Stimulated activated CD4-positive, alpha-beta T cell treated with anti-CD3 and anti-CD28 coated beads, Interleukin-2, amount 100 ng/mL, for 24 hours (primary cell): ENCODE measurements around the gene CCDC61.

Source experiments
- DNase-seq, 2 donors: peaks; one replicate each; pipeline ENCODE4 v3.0.0-alpha.2; 2020

The CCDC61 gene

DNA sequence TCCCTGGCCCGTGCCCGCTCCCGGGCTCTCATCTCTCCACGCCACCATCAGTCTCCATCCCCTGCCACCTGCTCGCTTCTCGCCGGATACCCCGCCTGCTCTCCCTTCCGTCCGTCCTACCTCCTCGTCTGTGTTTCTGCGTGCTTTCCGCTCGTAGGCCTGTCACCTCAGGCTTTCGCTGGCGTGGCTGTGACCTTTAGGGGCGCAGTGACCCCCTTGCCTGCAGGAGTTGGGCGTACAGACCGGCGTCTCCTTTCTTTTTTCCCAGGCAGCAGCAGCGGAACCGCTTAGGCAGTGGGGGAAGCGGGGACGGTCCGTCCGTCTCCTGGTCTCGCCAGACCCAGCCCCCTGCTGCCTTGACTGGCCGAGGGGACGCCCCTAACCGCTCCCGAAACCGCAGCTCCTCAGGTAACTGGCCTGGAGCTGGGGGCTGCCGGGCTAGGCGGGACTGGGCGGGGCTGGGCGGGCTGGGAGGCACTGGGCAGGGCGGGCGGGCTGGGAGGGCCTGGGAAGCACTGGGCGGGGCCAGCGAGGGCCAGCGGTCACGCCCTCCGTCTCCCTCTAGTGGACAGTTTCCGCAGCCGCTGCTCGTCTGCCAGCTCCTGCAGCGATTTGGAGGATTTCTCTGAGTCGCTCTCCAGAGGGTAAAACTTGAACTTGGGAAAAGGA lies 21.3 kb downstream of the CCDC61 start:
- DNase-seq: peak; percentile 84 to 86

DNA sequence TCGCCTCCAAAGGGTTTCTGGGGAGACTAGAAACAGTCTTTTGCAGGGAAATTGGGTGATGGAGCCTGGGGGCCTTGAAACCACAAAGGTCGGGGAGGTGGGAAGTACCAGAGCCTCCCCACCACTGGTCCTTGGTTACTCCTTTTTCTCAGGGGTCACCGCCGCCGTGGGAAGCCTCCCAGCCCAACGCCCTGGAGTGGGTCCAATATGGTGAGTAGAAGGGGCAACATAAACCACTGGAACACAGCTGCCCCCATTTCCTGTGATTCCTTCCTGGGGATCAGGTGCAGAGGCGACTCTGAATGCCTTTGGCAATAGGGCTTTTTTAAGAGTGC lies 21.8 kb downstream of the CCDC61 start:
- no peak for DNase-seq

DNA sequence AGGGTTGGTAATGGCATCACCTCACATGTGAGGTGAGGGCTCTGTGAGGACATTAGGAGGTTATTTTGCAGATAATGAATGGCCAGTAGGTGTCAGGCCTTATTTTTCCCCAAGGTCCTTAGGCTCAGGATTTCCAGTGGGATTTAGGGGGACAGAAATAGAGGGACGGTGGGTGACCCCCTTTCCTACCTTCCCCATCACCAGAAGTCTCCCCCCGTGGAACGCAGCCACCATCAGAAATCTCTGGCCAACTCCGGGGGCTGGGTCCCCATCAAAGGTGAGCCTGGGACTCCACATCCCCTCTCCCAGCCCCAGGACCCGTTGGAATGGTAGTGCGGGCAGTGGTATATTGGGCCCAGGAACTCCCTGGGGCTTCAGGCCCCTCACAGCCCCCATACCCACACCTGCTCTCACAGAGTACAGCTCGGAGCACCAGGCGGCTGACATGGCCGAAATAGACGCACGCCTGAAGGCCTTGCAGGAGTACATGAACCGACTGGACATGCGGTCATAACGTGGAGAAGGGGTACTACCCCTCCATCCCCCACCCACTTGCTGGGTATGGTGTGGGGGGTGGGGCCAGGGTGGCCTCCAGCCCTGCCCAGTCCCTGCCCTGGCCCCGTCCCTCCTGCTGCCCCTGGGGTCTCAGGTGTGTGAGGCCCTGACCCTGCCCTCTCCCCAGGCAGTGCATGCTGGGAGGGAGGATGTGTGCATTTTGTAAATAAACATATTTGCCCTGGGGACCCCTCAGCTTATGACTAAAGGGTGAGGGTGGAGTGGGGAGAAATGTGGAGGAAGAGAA lies 22.8 kb downstream of the CCDC61 start:
- DNase-seq: no peak

DNA sequence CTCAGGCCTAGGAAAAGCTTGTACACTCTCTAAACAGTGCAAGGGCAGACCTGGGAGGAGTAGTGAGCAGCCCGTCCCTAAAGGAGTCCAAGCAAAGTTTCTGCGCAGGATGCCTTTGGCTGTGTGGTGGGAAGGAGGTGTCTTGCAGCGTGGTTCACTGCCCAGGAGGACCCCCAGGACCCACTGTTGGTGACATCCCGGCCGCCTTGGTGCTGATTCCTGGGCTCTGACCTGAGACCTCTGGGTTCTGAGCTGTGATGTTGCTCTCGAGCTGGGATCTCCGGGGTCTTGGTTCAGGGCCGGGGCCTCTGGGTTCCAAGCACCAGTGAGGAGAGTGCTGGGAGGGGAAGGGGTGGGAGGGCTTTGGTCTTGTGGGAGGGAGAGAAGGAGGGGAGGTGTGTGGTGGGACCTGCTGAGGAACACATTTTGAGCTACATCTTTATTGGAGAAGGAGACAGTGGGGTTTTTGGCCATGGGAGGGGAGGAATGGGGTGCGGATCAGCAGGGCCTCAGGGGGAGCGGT lies 23.5 kb downstream of the CCDC61 start:
- DNase-seq: no peak

DNA sequence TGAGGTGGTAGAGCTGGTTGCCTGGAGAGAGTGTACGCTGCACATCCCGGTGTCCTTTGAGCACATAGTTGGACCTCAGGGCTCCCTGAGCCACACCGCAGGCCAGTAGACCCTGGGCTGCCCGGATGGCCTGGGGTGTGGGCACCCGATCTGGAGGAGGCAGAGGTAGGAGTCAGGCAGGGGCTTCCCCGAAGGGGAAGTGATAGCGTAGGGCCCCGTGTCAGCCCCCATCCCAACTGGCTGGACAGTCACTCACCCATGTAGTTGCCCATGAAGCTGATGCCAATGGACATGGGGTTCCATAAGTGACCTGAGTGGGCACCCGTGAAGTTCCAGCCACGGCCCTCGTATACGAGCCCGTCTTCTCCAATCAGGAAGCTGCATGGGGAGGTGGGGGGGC lies 24.0 kb downstream of the CCDC61 start:
- no peak for DNase-seq

DNA sequence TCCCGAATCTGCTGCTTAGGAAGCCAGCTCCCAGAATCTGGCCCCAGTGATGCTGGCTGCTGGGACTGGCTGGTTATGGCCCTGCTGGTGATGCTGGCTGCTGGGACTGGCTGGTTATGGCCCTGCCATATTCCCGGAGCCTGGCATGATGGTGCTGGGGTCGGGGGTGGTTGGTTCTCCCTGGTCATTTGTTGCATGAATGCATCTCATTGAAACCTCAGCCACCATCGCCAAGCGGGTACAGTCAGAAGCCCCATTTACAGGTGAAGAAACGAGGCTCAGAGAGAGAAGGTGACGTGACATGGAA lies 25.5 kb downstream of the CCDC61 start:
- no peak for DNase-seq

DNA sequence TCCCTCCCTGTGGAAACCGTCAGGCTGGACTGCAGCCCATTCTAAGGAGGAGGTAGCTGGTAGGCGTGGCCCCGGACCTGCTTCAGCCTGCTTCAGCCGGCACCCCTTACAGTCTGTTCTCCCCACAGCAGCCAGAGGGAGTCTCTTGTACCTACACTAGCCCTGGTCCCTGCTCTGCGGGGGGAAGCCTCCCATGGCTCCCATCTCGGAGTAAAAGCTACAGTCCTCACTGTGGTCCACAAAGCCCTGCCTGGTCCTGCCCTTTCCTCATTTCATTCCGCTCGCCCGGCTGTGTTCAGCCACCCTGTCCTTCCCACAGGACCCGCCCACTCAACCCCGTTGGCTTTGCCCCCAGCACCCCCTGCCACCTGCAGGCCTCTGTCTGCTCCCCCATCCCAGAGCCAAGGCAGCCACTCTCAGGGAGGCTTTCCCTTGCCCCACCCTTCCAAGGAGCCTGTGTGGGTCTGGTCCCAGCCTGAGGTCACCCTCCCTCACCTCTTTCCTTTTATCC lies 26.3 kb downstream of the CCDC61 start:
- no peak for DNase-seq

DNA sequence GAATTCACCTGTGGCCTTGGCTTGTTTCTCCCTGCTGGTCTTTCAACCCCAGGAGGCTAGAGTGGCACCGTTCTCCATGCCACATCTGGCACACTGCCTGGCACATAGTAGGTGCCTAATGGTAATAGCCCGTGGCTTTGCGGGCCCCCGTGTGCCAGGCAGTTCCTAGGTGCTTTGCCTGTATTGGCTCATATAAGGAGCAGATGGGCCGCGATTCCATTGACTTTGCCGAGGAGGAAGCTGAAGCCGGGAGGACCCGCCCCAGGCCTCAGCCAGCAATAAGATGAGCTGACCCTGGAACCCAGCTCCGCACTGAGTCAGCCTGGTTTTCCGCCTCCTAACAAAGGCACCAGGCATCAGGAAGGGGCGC lies 26.8 kb downstream of the CCDC61 start:
- DNase-seq: no peak

DNA sequence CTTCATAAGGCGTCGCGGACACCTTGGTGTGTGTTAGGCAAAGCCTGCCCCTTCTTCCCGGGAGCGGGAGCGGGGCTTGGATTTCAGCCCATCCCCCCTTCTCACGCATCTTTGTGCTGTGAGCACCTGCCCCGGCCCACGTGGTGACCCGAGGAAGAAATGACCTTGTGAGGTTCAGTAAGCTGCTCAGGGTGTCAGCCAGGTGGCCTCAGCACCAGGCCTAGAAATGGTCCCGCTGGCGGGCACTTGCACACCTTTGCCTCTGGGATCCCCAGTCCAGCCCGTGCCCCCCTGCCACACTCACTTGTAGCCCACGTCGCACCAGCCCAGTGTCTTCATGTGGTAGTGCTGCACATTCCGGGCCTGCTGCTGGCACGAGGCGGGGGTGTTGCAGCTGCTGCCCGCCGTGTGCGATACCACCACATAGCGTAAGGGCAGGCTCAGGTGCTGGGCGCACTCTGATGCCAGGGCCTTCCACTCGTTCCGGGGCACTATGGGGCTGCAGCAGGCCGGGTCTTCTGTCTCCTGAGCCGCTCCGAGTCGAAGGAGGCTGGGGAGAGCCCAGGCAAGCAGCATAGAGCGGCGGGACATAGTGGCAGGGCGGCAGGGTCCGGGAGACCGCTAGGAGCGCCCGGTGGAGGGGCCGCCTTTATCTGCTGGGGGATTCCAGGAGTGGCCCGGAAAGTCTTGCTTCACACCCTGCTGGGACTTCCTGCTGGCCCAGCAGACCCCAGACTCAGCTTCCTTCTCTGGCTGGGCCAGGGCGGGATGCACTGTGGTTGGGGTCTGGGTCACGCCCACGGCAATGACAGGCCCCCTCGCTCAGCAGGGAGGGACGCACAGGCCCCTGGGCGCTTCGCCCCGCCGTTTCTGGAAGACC lies 27.4 kb downstream of the CCDC61 start, which contains the start of gene PGLYRP1:
TSS of gene PGLYRP1 (minus strand) at position 623 of the 880 bp plus-strand sequence. CDS start at position 591, 32 bp downstream.
- no peak for DNase-seq

DNA sequence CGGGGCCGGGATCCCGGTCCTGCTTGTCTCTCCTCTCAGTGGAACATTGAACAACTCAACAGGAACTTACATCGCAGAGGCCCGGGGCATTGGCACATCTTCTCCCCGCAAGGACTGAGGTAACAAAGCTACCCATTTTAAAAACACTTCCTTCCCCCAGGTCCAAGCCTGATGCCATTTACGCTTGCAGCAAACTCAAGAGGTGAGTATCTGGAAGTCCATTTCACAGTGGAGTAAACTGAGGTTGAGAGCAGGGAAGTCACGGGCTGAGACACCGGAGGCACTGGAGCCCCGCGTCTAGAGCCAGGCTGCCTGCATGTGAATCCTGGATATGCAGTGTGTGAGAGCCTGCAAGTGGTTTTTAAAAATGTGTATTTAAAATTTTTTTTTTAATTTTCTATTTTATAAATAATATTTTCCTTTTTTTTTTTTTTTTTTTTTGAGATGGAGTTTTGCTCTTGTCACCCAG lies 28.1 kb downstream of the CCDC61 start:
- DNase-seq: no peak

DNA sequence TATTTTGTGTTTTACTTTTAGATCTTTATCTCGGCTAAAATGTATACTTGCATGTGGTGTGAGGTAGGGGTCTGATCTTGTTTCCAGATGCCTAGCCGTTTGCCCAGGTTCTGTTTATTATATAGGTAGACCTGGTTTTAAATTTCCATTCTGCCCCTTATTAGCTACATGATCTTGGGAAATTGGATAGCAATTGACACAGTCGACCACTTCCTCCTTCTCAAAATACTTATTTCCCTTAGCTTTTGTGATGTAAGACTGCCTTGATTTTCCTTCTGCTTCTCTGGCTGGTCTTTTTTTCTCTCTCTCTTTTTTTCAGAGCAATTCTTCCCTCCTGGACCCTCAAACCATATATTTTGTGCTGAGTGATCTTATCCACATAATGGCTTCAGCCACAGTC lies 30.6 kb downstream of the CCDC61 start:
- DNase-seq: no peak

DNA sequence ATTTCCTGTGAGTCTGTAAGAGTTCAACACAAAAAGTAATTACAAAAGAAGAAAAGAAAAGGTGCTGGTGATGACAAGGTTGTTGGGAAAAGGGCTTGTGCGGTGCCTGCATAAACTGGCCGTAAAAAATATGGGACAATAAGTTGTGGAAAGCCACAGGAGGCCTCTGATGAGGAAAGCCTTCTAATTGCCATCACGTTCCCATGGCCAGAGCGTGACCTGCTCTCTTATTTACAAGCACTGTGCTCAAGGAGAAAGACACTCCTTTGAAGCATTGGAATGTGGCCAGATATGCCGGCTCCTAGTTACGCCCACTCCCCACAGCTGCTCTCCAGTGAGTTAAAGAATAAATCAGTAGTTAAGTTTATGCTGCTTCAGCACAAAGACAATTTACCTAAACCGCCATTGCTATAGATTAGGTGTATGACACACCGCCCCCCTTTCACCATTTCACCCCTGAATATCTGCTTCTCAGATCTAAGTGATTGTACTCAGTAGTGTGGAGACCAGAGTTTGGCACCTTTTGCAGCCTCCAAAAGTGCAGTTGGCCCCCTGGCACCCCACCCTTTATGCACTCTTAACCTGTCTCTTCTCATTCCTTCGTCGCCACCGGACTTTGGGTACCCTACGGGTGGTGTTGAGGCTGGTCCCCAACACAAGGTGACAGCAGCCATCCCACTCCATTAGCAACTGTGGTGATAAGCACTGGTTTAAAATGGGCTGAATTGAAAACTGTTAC lies 35.7 kb downstream of the CCDC61 start:
- no peak for DNase-seq

DNA sequence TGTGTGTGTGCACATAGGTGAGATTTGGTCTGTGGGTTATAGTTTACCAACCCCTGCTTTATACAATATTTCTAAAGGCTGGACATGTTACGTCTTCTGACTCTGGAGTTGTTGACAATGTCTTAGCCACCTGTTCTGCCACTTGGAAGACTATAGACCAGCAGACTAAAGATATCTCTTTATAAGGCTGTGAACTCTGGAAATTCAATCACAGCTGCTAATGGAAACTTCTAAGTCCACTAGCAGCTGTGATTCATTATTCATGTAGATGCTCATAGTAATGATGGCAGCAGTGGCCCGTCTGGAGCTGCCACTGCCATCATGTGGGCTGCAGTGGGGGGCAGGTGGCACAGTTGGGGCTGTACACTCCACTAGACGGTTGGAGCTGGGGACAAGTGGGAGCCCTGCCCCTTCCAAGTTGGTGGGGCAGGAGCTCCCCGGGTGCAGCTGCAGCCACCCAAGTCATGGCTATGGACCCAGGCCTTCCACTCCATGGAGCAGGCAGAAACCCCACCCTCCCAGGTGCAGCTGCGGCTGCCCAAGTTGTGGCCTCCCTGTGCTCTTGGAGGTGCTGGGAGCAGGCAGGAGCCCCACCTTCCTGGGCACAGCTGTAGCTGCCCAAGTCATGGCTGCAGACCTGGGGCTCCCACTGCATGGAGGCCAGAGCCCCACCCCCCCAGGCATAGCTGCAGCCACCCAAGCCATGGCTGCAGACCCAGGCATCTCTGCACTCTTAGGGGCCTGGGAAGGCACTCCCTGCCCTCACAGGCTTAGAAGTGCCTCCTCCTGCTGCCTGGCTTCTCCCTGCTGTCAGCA lies 36.7 kb downstream of the CCDC61 start:
- DNase-seq: no peak

DNA sequence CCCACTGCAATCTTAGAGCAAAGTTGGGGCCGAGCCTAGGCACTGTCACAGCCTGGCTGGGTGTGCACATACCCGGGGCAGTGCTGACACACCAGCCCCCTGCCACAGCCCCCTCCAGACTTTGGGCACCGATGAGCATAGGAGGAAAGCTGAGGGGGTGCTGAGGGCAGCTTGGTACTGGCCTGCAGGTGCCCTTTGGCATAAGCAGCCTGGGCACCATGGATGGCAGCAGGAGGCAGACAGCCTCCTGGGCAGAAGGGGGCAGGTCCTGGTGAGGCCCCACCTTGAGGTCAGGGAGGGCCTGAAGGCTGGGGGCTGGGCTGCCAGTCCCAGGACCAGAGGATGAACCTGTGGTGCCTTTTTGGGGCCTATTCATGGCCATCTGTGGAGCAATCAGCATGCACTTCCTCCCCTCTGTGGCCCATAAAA lies 37.3 kb downstream of the CCDC61 start:
- no peak for DNase-seq

DNA sequence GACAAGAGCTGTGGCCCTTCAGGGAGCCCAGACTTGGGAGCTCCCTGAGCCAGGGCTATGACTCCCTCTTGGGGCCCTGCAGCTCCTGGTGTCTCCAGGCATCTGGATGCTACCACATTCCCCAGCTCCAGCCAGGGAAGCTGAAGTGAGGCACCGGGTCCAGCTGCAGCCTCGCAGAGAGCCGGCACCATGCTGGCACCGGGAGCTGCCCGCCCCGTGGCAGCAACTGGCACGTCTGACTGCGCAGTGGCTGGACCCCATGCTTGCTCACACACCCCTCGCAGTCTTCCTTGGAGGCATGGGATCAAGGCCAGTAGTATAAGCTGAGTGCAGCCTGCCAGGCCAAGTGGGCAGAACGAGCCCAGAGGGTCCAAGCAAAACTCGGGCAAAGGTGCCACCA lies 38.1 kb downstream of the CCDC61 start:
- DNase-seq: no peak

DNA sequence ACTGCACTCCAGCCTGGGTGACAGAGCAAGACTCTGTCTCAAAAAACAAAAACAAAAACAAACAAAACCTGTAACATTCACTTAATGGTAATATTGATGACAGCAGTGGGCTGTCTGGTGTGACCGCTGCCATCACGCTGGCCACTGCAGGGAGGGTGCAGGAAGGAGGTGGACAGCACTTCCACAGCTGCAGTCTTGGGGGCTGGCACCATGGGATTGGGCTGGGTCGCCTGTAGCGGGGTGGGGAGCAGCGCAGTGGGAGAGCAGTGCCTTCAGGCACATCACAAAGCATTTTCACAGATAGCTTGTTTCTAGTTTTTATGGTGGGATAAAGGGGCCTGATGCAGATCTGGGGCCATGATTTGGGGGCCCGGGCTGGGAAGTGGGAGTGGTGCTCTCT lies 40.3 kb downstream of the CCDC61 start:
- DNase-seq: no peak

DNA sequence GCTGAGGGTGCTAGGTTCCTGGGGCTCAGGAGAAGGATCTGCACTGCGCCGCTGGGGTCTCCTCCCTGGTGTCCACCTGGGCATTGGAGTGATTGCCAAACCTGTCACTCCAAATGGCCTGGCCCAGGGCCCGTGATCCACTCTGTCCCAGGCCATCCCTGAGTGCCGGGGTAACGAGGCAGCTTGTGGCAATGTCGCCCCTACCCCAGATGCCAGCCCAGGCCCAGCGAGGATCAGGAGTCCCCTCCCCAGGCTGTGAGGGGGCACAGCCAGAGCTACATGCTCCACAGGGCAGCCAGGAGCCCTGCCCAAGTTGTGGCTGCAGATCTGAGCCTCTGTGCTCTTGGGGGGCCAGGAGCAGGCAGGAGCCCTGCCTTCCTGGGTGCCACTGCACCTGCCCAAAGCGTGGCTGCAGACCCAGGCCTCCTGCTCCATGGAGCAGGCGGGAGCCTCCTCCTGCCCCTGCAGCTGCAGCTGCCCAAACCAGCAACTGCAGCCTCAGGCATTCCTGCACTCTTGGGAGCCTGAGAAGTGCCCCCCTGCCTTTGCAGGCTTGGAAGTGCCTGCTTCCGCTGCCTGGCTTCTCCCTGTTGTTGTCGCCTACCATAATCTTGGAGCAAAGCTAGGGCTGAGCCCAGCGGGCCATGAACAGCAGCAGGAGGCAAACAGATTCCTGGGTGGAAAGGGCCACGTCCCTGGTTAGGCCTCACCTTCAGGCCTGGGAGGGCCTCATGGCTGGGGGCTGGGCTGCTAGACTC lies 40.9 kb downstream of the CCDC61 start:
- DNase-seq: no peak

DNA sequence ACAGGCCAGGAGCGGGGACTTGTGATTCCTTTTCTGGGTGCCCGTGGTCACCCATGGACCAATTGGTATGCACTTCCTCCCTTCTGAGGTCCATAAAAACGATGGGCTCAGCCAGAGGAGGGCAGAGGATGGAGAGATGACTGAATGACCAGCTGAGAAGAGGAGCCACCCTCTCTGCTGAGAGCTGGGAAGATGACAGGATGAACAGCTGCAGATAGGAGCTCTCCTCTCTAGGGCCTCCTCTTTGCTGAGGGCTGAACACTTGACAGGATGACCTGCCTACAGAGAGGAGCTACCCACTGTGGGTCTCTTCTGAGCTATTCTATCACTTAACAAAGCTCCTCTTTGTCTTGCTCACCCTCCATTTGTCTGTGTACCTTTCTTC lies 41.5 kb downstream of the CCDC61 start:
- no peak for DNase-seq

DNA sequence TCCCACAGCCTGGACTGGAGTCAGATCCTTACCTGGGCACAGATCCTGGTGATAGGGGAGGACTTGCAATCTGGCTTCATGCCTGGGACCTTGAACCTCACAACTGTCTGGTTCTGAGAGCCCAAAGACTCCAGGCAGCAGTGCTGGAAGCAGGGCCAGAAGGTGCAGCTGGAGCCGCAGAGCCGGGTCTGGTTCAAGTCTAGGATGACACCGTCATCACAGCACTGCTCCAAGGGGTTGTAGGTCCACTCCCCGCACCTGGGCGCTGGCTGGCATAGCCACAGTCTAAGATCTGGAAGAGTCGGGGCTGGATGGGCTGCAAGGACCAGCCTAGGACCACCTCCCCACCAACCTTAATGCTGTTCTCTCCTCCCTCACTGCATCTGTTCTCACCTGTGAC lies 44.9 kb downstream of the CCDC61 start:
- no peak for DNase-seq

DNA sequence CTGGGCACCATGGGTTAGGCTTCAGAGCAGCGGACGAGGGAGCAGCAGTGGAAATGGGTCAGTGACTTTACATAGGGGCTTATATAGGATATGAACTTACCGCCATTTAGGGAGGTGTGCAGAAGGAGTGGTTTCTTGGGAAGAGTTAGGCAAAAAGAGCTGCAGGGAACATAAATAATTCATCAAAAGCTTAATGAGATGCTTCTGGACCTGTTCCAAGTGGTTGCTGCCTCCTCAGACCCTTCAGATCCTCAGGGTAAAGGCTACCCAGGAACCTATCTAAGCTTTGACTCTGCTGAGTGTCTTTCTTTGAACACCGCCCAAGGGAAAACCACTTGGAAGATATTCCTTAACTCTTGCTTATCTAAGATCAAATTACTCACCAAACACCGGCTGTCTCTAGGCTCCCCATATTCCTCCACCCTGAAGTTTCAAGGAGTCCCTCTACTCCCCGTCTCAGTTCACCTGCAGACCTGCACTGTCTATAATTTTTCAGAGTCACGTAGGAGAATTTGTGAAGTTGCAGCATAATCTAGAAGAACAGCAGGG lies 45.8 kb downstream of the CCDC61 start, which contains the start of gene IGFL4:
TSS of gene IGFL4 (minus strand) at position 51 of the 549 bp plus-strand sequence. CDS start at position 11, 40 bp downstream.
- DNase-seq: no peak
